Measurements from ENCODE around the gene SH2B3.
"Not testable (repeated sequence)": the region's sequence is repeated elsewhere in the genome, so short reads cannot be mapped to it uniquely, and the experiment has no call there.

The SH2B3 gene

DNA sequence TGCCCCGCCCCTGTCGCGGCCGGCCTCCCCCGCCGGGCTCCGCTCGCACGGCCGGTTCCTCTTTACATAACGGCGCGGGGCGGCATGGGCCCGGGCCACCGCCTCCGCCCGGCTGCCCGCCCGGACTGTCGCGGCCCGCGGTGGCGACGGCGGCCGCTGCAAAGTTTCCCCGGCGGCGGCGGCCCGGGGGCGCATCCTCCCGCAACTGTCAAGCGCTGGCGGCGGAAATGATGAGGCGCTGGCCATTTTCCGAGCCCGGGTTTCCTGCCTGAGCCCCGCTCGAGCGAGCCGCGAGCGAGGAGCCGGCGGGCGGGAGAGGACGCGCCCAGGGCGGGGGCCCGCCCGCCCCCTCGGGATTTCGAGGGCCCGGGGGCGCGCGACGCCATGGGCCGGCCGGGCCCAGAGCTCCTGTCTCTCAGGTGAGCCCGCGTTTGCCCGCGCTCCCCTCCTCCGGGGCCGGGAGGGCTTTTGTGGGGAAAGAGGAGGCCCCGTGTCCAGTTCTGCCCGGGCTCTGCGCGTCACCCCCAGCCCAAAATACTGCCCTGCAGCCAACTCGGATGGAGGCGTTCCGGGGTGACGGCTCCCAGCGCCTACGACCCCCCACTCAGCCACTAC, at the start of gene SH2B3:
SH2B3 (plus strand) TSS at position 65 of the 615 bp plus-strand sequence. CDS start 12,223 bp downstream, outside the sequence.
- peak in 1 of 2 donors; percentile 47 for DNase-seq (ENCODE audit: low read depth in 2 of 2)

- peak; percentile 22 to 32 for DNase-seq (ENCODE audit: low read depth in 2 of 2)
Measured at GRCh38 chr12:111359231-111359913, 46.4 kb upstream of the SH2B3 start.

- no peak for DNase-seq (ENCODE audit: low read depth in 2 of 2)
Measured at GRCh38 chr12:111359914-111360276, 45.8 kb upstream of the SH2B3 start.

DNA sequence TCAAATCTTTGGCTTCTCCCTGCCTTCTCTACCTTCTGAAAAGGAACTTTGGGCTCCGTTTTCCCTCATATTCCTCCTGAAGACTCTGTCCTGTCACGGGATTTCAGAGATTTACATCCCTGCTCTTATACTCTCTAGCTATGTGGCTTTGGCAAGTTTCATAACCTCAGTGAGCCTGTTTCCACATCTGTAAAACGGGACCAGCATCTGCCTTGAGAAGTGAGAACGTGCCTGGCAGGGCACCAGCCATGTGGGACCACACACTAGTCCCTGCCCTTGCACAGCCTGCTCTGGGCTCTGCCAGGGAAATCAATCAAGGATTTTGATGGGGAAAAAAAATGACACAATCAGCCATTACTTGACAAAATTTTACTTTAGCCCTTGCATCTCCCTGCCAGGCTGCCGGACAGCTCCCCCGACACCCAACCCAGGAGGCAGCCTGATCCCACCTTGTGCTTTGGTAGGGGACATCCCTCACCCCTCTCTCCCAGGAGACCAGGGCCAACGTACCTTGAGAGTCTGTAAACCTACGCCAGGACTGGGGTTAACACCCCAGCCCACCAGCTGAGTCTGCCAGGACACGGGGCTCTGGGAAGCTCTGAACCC, 45.3 kb upstream of the SH2B3 start:
- no peak for DNase-seq (ENCODE audit: low read depth in 2 of 2)

DNA sequence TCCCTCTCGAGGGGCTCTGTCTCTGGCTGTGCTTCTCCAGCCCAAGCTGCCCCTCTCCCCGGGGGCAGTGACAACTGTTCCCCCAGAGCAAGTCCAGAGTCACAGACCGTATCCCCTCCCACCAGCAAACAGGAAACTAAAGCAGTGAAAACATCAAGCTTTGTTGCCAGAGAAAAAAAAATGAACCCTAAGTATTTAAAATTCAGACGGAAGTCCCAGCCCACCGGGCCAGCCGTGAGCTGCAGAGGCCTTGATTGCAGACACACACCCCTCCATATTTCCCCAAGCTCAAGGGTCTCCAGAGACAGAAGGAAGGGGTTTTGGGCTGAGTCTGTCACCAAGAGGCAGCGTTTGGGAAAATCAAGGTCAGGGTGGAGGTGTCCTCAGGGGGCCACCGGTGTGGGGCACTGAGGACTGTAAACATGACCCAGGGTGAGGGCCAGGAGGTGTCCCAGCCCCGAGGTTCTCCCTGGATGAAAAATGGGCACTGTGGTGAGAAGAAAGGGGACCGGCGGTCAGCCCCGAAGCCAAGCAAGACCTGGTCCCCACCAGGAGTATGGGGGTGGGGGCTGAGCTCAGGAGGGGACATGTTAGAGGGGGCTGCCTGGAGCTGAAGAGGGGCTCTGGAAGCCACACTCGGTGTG, 44.5 kb upstream of the SH2B3 start:
- DNase-seq (ENCODE audit: low read depth in 2 of 2), result no peak

- no peak for DNase-seq (ENCODE audit: low read depth in 2 of 2)
Measured at GRCh38 chr12:111361717-111362576, 43.8 kb upstream of the SH2B3 start.

DNA sequence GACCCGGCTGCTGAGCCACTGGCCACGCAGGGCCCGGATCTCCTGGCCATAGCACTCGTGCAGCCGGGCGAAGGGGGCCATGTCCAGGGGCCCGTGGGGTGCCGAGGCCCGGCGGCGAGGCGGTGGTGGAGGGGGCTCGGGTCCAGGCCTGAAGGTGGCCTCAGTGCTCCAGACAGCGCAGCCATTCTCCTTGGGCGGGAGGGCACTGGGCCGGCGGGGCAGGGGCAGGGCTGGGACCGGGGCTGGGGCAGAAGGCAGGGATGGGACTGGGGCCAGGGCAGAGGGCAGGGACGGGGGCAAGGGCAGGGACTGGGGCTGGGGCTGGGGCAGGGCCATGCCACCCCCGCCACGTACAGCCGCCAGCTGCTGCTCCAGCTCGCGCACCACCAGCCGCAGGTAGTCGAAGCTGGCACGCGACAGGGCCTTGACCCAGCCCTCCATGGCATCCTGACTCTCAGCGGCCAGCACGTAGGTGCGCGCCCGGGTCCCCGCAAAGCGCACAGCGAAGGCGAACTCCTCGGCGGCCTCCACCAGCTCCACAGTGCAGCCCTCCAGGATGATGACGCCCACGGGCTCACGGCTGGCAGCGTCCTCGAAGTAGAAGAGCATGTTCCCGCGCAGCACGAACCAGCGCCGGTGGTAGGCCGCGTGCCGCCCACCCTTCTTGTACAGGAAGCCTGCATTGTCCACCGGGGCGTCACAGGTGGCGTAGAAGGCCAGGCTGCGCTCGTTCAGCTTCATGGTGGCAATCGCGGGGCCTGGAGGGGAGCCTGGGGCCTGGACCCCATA, 42.8 kb upstream of the SH2B3 start:
- DNase-seq (ENCODE audit: low read depth in 2 of 2), result no peak

DNA sequence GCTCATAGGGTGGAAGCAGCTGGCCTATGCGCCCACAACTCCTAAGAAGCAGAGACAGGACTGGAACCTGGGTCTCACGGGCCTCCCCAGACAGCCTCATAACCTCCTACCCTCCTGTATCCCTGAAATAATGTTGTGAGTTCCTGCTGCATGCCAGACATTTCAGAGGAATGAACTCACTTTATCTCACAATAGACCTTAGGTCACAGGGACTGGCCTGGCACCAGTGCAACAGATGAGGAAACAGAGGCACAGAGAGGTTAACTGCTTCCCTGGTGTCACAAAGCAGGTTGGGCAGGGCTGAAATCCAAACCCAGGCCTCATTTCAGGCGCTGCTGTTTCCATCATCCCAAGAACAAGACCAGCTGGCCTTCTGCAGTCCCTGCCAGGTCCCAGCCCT, 42.1 kb upstream of the SH2B3 start:
- no peak for DNase-seq (ENCODE audit: low read depth in 2 of 2)

DNA sequence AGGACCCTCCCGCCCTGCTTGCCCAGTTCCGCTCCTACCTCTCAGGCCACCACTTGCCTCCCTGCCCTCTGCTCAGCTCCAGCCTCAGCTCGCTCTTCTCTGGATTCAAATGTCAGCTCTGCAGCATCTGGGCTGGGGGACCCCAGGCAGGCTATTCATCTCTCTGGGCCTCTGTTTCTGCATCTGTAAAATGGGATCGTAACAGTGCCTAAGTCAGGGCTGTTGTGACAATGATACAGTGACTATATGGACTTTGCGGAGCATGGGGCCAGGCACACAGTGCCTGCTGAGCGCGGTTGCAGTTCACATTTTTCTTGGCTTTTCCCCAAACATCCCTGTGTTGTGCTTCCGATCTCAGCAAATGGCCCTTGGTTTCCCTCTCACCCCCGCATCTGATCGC, 39.6 kb upstream of the SH2B3 start:
- DNase-seq (ENCODE audit: low read depth in 2 of 2), result no peak

- no peak for DNase-seq (ENCODE audit: low read depth in 2 of 2)
Measured at GRCh38 chr12:111366583-111366982, 39.1 kb upstream of the SH2B3 start.

GRCh38 chr12:111367661-111368221, 38.0 kb upstream of the SH2B3 start:
- DNase-seq (ENCODE audit: low read depth in 2 of 2), result no peak

GRCh38 chr12:111368291-111368787, 37.4 kb upstream of the SH2B3 start:
- no peak for DNase-seq (ENCODE audit: low read depth in 2 of 2)

GRCh38 chr12:111368788-111369495, 36.8 kb upstream of the SH2B3 start, which contains the start of gene PHETA1:
TSS of gene PHETA1 (minus strand) at chr12:111369095. CDS start at chr12:111363427, 5,668 bp downstream.
- peak; percentile 62 to 77 for DNase-seq (ENCODE audit: low read depth in 2 of 2)

DNA sequence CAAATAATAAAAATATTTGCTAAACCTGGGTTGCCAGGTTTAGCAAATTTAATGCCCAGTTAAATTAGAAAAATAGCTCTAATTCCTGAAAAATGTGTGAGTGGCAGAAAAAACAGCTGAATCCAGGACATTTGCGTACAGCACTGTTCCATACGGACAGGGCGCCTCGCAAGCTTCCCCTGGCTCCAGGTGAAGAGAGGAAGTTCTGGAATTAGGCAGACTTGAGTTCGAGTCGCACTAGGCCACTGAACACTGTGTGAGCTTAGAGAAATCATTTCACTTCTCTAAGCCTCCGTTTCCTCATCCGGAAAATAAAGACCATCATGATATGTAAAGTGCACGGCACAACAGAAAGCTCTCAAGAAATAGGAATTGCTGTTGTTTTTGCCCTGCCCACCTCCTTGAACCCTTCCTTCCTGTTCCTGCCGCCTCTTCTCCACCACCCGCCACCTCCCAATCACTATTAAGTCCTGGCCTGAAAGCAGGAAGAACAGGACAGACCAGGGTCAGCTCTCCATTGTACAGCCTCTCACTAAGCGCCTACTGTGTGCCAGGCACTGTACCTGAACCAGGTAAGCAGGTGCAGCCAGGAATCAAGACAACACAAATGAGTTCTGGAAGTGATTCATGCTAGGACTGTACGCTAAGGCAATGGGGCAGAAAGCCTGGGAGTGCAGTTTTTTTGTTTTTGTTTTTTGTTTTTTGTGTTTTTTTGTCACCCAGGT, 36.1 kb upstream of the SH2B3 start:
- DNase-seq (ENCODE audit: low read depth in 2 of 2), result no peak

DNA sequence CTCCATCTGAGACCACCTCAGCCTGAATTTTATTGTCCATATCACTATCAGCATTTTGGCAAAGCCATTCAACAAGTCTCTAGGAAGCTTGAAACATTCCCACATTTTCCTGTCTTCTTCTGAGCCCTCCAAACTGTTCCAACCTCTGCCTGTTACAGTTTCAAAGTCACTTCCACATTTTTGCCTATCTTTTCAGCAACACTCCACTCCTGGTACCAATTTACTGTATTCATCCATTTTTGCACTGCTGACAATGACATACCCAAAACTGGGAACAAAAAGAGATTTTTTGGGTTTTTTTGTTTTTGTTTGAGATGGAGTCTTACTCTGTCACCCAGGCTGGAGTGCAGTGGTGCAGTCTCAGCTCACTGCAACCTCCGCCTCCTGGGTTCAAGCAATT, 32.5 kb upstream of the SH2B3 start:
- DNase-seq (ENCODE audit: low read depth in 2 of 2), result not testable (repeated sequence)

GRCh38 chr12:111377440-111377839, 28.3 kb upstream of the SH2B3 start:
- no peak for DNase-seq (ENCODE audit: low read depth in 2 of 2)

GRCh38 chr12:111379942-111380554, 25.7 kb upstream of the SH2B3 start:
- DNase-seq (ENCODE audit: low read depth in 2 of 2), result no peak

- no peak for DNase-seq (ENCODE audit: low read depth in 2 of 2)
Measured at GRCh38 chr12:111384596-111384995, 21.1 kb upstream of the SH2B3 start.

DNA sequence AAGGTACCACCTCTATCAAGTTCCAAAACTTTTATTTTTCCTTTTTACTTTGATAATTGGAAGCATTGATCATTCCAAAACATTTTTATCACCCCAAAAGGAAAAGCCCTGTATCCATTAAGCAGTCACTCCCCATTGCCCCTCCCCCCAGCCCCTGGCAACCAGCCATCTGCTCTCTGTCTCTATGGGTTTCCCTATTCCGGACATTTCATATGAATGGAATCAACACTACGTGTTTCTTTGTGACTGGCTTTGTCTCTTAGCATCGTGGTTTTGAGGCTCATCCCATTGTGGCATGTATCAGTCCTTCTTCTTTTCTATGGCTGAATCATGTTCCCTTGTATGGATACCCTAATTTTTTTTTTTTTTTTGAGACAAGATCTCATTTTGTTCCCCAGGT, 18.8 kb upstream of the SH2B3 start:
- no peak for DNase-seq (ENCODE audit: low read depth in 2 of 2)

All from stimulated activated CD8-positive, alpha-beta memory T cell treated with anti-CD3 and anti-CD28 coated beads, Interleukin-7, amount 100 ng/mL, for 4 hours (primary cell).